Osteoblast (primary cell): ENCODE measurements around the gene MAP4K3. TPM values are rescaled to one million over a fixed set of nuclear protein-coding genes. Genes with fewer than 3 reads are reported as not detected.
"Not testable (repeated sequence)": the region's sequence is repeated elsewhere in the genome, so short reads cannot be mapped to it uniquely, and the experiment has no call there.

Source experiments
- DNase-seq: peaks from one replicate; pipeline ENCODE4 v3.0.0; 2011; ENCODE audit warnings: low spot score, mixed read lengths; ENCODE audit not compliant: insufficient read length; ENCODE audit errors: missing footprints
- H2AFZ ChIP-seq: 2 replicates; pipeline ENCODE4 v1.6.0; 2011; ENCODE audit warnings: mild to moderate bottlenecking, low read length
- H3K27ac ChIP-seq: 2 replicates; pipeline ENCODE4 v1.5.1; 2011; ENCODE audit warnings: mild to moderate bottlenecking, low read depth, low read length, moderate library complexity
- H3K27me3 ChIP-seq: 2 replicates; pipeline ENCODE4 v1.6.0; 2012; ENCODE audit warnings: mild to moderate bottlenecking, control low read depth, inconsistent platforms, low read length, moderate library complexity; ENCODE audit not compliant: insufficient read depth
- H3K36me3 ChIP-seq: 2 replicates; pipeline ENCODE4 v1.5.1; 2011; ENCODE audit warnings: mild to moderate bottlenecking, low read length, control low read depth, moderate library complexity; ENCODE audit not compliant: insufficient read depth
- H3K4me1 ChIP-seq: 2 replicates; pipeline ENCODE4 v1.5.1; 2011; ENCODE audit warnings: mild to moderate bottlenecking, low read length, control low read depth, moderate library complexity; ENCODE audit not compliant: insufficient read depth
- H3K4me2 ChIP-seq: 2 replicates; pipeline ENCODE4 v1.6.0; 2011; ENCODE audit warnings: mild to moderate bottlenecking, low read length; ENCODE audit not compliant: insufficient read depth
- H3K4me3 ChIP-seq: fragments of 200-600 bp; sonication (generic); 3 replicates; pipeline ENCODE4 v1.5.1; 2012; ENCODE audit warnings: mild to moderate bottlenecking, low read length, inconsistent platforms; ENCODE audit not compliant: insufficient read depth
- H3K79me2 ChIP-seq: 2 replicates; pipeline ENCODE4 v1.6.0; 2012; ENCODE audit warnings: mild to moderate bottlenecking, low read length, control low read depth, inconsistent platforms; ENCODE audit not compliant: insufficient read depth
- H3K9me3 ChIP-seq: 2 replicates; pipeline ENCODE4 v1.5.1; 2011; ENCODE audit warnings: low read depth, low read length, control low read depth
- H4K20me1 ChIP-seq: 2 replicates; pipeline ENCODE4 v1.6.0; 2012; ENCODE audit warnings: mild to moderate bottlenecking, low read length, control low read depth; ENCODE audit not compliant: insufficient read depth
- CTCF ChIP-seq: IDR thresholded peaks from 2 replicates; pipeline ENCODE4 v1.5.1; 2011; ENCODE audit warnings: mild to moderate bottlenecking, low read depth, low read length, moderate library complexity; ENCODE audit errors: extremely low read depth
- total RNA-seq: library from RNA; depleted of rRNA; stranded (reverse); fragments of >200 nt; gene quantifications from 2 replicates; pipeline ENCODE4 v1.2.3, GENCODE V29; 2012

Gene MAP4K3
- total RNA-seq, 1 donor, result 51.8 TPM

GRCh38 chr2:39325966-39326365 is 111.1 kb downstream of the MAP4K3 start:
- Histone ChIP-seq H3K4me3 (no peak overlapping the region), H2AFZ (no peak overlapping the region), H3K27me3 (no peaks in the 10 kb centered on the region), H3K27ac (no peak overlapping the region), H3K36me3 (peaks cover 34% of the 10 kb centered on the region), H3K4me2 (no peak overlapping the region), H3K9me3 (no peaks in the 10 kb centered on the region), H4K20me1 (no peaks in the 10 kb centered on the region), H3K79me2 (peaks cover 11% of the 10 kb centered on the region), H3K4me1 (peaks cover 2% of the 10 kb centered on the region)
- DNase-seq, result no peak
- no peak for TF ChIP-seq CTCF

- H3K27ac ChIP-seq, H3K9me3 ChIP-seq, H2AFZ ChIP-seq, H3K79me2 ChIP-seq, H4K20me1 ChIP-seq, H3K4me1 ChIP-seq, DNase-seq, H3K4me3 ChIP-seq, H3K4me2 ChIP-seq, H3K27me3 ChIP-seq: not testable (repeated sequence)
- H3K36me3 ChIP-seq, result peaks cover 20% of the 10 kb centered on the region
Measured at GRCh38 chr2:39321056-39322035, 115.7 kb downstream of the MAP4K3 start.

GRCh38 chr2:39320162-39320561 is 116.9 kb downstream of the MAP4K3 start:
- Histone ChIP-seq H3K36me3 (peaks cover 10% of the 10 kb centered on the region), H3K9me3 (no peaks in the 10 kb centered on the region), H3K27ac (no peak overlapping the region), H3K4me2 (no peak overlapping the region), H2AFZ (no peak overlapping the region), H3K4me3 (no peak overlapping the region), H3K4me1 (no peaks in the 10 kb centered on the region), H4K20me1 (no peaks in the 10 kb centered on the region), H3K27me3 (no peaks in the 10 kb centered on the region), H3K79me2 (no peaks in the 10 kb centered on the region)
- TF ChIP-seq CTCF, result no peak
- no peak for DNase-seq

GRCh38 chr2:39313575-39313974 is 123.5 kb downstream of the MAP4K3 start:
- Histone ChIP-seq H3K4me1 (peaks cover 13% of the 10 kb centered on the region), H3K4me2 (peak overlapping the region; percentile 37), H3K27ac (peak overlapping the region; percentile 53), H3K9me3 (no peaks in the 10 kb centered on the region), H3K27me3 (no peaks in the 10 kb centered on the region), H3K4me3 (no peak overlapping the region), H4K20me1 (no peaks in the 10 kb centered on the region), H2AFZ (no peak overlapping the region), H3K36me3 (peaks cover 29% of the 10 kb centered on the region), H3K79me2 (no peaks in the 10 kb centered on the region)
- TF ChIP-seq CTCF, result no peak
- DNase-seq, result no peak
